K562 (cell line): Measurements from ENCODE around the gene RALA. TPM values are rescaled to one million over a fixed set of nuclear protein-coding genes. Genes with fewer than 3 reads are reported as not detected.

Source experiments
- EWSR1 ChIP-seq: fragments of 450-650 bp; IDR thresholded peaks from 2 replicates; pipeline ENCODE4 v1.6.1; 2018; ENCODE audit warnings: borderline replicate concordance, mild to moderate bottlenecking, low read depth, moderate library complexity; ENCODE audit not compliant: partially characterized antibody
- HSF4 ChIP-seq: fragments of 250-450 bp; sonication (Bioruptor Pico); IDR thresholded peaks from 2 replicates; pipeline ENCODE4 v2.1.2; 2022; ENCODE audit warnings: mild to moderate bottlenecking, moderate library complexity, borderline replicate concordance
- NONO ChIP-seq, 2 experiments: fragments of 200-400 bp in 1 of 2; fragments of 450-650 bp in 1 of 2; formaldehyde crosslinking in 1 of 2; IDR thresholded peaks; 2 replicates each; pipeline ENCODE4 v1.6.1; 2017; ENCODE audit warnings: low read depth in 2 of 2, mild to moderate bottlenecking in 2 of 2, moderate library complexity in 2 of 2, low read length in 1 of 2
- PKNOX1 ChIP-seq: fragments of 450-650 bp; IDR thresholded peaks from 2 replicates; pipeline ENCODE4 v1.6.1; 2016
- REST ChIP-seq, 2 experiments: fragments of 450-650 bp; formaldehyde crosslinking in 1 of 2; IDR thresholded peaks; 2 replicates each; pipeline versions ENCODE4 v1.4.0 to v1.6.1; 2014 to 2020; ENCODE audit warnings: mild to moderate bottlenecking in 2 of 2, borderline replicate concordance in 1 of 2, low read depth in 1 of 2
- SUPT5H ChIP-seq: fragments of 450-650 bp; IDR thresholded peaks from 2 replicates; pipeline ENCODE4 v1.6.1; 2016
- ZNF77 ChIP-seq: fragments of 250-450 bp; sonication (Bioruptor Pico); IDR thresholded peaks from 2 replicates; pipeline ENCODE4 v1.5.0; 2020
- ZNF830 ChIP-seq: fragments of 250-450 bp; sonication (Bioruptor Pico); IDR thresholded peaks from 2 replicates; pipeline ENCODE4 v1.5.0; 2021; ENCODE audit warnings: mild to moderate bottlenecking
- polyA plus RNA-seq, 8 experiments: library from polyadenylated mRNA; depleted of rRNA in 4 of 8; stranded (reverse) in 5 of 8; unstranded in 3 of 8; fragments of >200 nt; fragmentation: Nextera tagmentation in 2 of 8; fragmentation: Illumina TruSeq in 1 of 8; extraction: Ambion mirVana in 2 of 8; extraction: Trizol in 1 of 8; gene quantifications; 2 replicates each; pipeline versions ENCODE4 v1.2.1 to v1.2.3, GENCODE V29; 2011 to 2014; ENCODE audit warnings: inconsistent platforms in 1 of 8, missing spikeins in 1 of 8
- total RNA-seq, 7 experiments: library from RNA; depleted of rRNA in 6 of 7; stranded (reverse); fragments of >200 nt in 6 of 7; fragmentation: Illumina TruSeq in 2 of 7; extraction: Trizol in 2 of 7; gene quantifications; 2 replicates each; pipeline versions ENCODE4 v1.2.1 to v1.2.3, GENCODE V29; 2011 to 2021; ENCODE audit warnings: low replicate concordance in 1 of 7

Gene RALA
- total and polyA plus RNA-seq, 9 of the 15 experiments (the other 6 are each of a cell fraction or from before 2014, with no cell fraction given): 7.2 to 28.0 (median 25.7) TPM

DNA sequence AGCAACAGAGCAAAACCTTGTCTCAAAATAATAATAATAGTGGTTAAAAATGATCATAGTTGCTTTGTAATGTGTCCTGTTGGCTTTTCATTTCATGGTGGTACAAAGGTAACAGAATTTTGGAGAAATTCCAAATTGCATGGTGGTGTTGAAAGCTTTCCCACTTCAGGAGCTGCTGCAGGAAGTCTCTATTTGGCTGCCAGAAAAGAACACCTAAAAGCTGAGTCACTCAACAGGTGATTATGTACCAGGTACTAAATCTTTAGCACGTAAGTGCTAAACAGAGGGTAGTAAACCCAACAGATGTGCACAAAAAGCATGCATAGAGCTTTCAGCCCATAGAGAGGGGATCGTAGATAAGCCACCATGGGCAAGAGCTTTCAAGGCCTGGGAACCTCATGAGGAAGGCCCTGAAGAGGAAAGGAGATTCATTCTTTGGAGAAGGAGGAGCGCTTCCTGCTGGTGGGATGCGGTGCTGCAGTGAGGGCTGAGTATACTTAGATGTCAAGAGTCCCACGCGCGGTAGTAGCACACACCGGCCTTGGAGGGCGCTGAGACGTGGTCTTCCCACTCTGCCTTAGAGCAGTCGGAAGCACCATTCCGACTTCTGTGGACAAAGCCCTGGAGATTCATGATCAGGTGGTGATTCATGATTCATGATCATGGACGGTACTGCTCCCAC lies 118.7 kb downstream of the RALA start (continued):
- TF ChIP-seq REST (IDR thresholded peaks at IDR 0.05; ENCODE audit: borderline replicate concordance) (peak; percentile 81), REST (CRISPR knock-in tag; IDR thresholded peaks at IDR 0.05; ENCODE audit: low read depth) (no peak), PKNOX1 (no peak), NONO (IDR thresholded peaks at IDR 0.05; ENCODE audit: low read depth in 2 of 2, low read length in 1 of 2) (no peak), EWSR1 (no peak), ZNF830 (CRISPR knock-in tag) (no peak), HSF4 (CRISPR knock-in tag) (no peak), ZNF77 (no peak), SUPT5H (no peak)
